Endometrial microvascular endothelial cells (primary cell): ENCODE data around the gene TLR9. TPM values are rescaled to one million over a fixed set of nuclear protein-coding genes. Genes with fewer than 3 reads are reported as not detected.
"Not testable (repeated sequence)": the region's sequence is repeated elsewhere in the genome, so short reads cannot be mapped to it uniquely, and the experiment has no call there.

Experiments used
- in situ Hi-C: cut with HindIII; loops from 2 replicates; pipeline ENCODE4 v1.10.0; 2017; ENCODE audit warnings: low sequenced_read_pairs, low pct_unique_long_range_greater_than_20kb; ENCODE audit errors: inconsistent ontology term
- total RNA-seq: library from RNA; depleted of rRNA; stranded (reverse); fragments of >200 nt; gene quantifications from one replicate; pipeline ENCODE4 v1.2.3, GENCODE V29; 2015; ENCODE audit errors: inconsistent ontology term

Gene TLR9, protein sequence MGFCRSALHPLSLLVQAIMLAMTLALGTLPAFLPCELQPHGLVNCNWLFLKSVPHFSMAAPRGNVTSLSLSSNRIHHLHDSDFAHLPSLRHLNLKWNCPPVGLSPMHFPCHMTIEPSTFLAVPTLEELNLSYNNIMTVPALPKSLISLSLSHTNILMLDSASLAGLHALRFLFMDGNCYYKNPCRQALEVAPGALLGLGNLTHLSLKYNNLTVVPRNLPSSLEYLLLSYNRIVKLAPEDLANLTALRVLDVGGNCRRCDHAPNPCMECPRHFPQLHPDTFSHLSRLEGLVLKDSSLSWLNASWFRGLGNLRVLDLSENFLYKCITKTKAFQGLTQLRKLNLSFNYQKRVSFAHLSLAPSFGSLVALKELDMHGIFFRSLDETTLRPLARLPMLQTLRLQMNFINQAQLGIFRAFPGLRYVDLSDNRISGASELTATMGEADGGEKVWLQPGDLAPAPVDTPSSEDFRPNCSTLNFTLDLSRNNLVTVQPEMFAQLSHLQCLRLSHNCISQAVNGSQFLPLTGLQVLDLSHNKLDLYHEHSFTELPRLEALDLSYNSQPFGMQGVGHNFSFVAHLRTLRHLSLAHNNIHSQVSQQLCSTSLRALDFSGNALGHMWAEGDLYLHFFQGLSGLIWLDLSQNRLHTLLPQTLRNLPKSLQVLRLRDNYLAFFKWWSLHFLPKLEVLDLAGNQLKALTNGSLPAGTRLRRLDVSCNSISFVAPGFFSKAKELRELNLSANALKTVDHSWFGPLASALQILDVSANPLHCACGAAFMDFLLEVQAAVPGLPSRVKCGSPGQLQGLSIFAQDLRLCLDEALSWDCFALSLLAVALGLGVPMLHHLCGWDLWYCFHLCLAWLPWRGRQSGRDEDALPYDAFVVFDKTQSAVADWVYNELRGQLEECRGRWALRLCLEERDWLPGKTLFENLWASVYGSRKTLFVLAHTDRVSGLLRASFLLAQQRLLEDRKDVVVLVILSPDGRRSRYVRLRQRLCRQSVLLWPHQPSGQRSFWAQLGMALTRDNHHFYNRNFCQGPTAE
- total RNA-seq = not detected

- in situ Hi-C loops = no loop called here
Observed at GRCh38 chr3:52225452-52226228, at the start of gene TLR9. Gene TLR9 (minus strand): TSS chr3:52225645. CDS start chr3:52225529, 116 bp downstream.

DNA sequence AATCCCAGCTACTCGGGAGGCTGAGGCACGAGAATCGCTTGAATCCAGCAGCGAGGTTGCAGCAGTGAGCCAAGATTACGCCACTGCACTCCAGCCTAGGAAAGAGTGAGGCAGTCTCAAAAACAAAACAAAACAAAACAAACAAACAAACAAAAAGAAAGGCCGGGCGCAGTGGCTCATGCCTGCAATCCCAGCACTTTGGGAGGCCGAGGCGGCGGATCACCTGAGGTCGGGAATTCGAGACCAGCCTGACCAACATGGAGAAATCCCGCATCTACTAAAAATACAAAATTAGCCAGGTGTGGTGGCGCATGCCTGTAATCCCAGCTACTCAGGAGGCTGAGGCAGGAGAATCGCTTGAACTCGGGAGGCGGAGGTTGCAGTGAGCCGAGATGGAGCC lies 49.3 kb upstream of the TLR9 start:
- in situ Hi-C loops = not testable (repeated sequence)

- in situ Hi-C loops = no loop called here
Observed at GRCh38 chr3:52272831-52273230, 47.4 kb upstream of the TLR9 start.

DNA sequence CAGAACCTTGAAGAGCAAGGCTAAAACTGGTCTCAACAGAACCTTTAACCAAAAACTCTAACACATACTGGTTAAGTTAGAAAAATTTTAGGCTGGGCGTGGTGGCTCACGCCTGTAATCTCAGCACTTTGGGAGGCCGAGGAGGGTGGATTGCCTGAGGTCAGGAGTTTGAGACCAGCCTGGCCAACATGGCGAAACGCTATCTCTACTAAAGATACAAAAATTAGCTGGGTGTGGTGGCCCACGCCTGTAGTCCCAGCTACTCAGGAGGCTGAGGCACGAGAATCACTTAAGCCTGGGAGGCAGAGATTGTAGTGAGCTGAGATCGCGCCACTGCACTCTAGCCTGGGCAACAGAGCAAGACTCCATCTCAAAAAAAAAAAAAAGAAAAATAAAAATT lies 46.7 kb upstream of the TLR9 start:
- in situ Hi-C loops = not testable (repeated sequence)

- in situ Hi-C loops = no loop called here
Observed at GRCh38 chr3:52270252-52270754, 44.9 kb upstream of the TLR9 start.

DNA sequence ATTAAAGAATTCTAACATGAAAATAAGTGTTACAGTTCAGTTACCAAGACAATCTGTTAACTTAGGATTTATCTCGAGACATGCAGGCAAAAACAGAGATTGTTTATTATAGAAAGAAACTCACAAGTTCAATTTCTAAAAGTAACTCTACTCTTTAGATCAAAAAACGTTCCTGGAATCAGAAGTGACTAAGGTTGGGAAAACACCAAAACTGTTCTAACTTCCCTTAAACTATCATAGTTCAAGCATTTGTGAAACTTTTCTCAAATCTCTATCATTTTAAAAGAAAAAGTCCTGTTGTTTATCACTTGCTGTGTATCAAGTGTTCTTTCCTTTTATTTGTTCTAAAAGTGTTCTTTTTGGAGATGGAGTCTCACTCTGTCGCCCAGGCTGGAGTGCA lies 44.3 kb upstream of the TLR9 start:
- in situ Hi-C loops = no loop called here

- in situ Hi-C loops = no loop called here
Observed at GRCh38 chr3:52268036-52268435, 42.6 kb upstream of the TLR9 start.

GRCh38 chr3:52265387-52265786 lies 39.9 kb upstream of the TLR9 start:
- in situ Hi-C loops = no loop called here

DNA sequence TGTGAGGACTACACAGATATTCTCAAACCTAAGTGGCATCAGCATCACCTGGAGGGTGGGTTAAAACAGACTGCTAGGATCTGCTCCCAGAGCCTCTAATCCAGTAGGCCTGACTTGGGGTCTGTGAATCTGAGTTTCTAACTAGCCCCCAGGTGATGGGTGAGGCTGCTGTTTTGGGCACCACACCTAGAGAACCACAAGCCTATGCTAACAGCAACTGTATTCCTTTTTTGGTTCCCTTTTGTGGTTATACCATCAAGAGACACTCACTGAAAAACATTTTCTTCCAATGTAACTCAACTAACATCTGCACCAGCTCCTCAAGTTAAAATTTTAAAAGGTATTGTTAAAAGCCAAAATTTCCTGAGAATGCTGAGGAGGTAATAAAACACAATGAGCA lies 37.0 kb upstream of the TLR9 start:
- in situ Hi-C loops = no loop called here

DNA sequence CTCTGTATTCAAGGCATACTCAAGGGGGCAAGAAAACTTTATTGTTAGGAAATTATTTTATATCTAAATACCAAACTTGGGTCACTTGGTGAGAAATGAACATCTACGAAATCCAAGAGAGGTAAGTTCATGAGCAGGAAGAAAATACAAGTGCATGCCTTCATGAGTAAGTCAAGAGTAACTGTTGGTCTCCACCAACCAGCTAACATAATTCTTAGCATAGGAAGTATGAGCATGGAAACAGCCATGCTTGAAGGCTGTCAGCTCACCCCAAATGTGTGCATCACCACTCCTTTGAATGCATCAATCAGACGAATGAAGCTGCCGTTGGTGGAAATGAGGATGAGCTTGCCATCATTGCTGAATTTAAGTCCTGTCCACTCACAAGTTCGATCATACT lies 34.0 kb upstream of the TLR9 start:
- in situ Hi-C loops = no loop called here

GRCh38 chr3:52259035-52259434 lies 33.6 kb upstream of the TLR9 start:
- in situ Hi-C loops = no loop called here

DNA sequence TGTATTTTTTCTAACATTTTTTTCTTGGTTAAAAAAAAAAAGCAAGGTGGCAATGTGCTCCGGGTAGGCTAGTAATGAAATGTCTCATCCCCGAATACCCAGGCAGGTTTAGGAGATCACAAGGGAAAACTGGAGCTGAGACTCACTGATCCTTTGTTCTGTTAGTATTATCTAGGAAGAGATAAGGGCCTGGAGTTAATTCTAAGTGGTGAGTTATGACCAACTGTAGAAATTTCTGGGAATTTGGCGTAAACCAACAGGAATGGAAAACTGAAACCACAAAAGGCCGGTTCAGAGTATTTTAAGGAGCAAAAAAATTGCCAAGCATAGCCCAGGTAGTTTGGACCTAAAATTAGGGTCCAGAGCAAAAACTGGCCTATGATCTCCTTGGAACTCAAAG lies 32.5 kb upstream of the TLR9 start:
- in situ Hi-C loops = no loop called here

DNA sequence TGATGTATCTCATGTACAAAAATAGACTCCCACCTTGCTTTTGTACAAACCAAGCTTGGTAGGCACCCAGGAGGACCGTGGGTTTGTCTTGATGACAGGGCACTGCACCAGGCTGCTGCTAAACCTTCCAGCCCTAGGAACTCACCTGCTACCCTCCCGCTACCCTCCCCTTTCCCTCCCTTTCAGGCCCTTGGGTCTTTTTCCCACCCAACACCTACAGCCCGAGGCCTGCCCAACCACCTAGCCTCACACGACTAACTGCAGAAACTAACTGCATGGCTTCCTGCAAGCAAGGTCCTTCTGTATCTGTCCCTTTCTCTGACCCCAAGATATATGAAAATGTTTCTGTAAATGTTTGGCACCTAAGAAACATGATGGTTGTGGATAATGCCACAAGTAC lies 31.2 kb upstream of the TLR9 start:
- in situ Hi-C loops = no loop called here

GRCh38 chr3:52256159-52256558 lies 30.7 kb upstream of the TLR9 start:
- in situ Hi-C loops = no loop called here

DNA sequence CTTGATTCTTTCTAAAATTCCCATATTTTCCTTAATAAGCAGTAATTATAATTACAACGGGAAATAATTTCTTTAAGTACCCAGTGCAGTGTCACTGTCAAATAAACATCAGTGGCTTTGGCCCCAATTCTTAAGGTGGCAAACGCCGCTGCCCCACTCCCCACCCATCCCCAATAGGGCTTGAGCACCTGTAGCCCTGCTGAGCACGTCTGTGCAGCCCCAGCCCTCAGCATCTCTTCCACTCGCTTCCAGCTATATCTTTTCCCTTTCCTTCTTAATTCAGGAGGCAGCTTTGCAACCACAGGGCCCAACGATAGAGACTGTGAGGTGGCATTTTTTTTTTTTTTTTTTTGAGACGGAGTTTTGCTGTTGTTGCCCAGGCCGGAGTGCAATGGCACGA lies 29.2 kb upstream of the TLR9 start:
- in situ Hi-C loops = no loop called here

DNA sequence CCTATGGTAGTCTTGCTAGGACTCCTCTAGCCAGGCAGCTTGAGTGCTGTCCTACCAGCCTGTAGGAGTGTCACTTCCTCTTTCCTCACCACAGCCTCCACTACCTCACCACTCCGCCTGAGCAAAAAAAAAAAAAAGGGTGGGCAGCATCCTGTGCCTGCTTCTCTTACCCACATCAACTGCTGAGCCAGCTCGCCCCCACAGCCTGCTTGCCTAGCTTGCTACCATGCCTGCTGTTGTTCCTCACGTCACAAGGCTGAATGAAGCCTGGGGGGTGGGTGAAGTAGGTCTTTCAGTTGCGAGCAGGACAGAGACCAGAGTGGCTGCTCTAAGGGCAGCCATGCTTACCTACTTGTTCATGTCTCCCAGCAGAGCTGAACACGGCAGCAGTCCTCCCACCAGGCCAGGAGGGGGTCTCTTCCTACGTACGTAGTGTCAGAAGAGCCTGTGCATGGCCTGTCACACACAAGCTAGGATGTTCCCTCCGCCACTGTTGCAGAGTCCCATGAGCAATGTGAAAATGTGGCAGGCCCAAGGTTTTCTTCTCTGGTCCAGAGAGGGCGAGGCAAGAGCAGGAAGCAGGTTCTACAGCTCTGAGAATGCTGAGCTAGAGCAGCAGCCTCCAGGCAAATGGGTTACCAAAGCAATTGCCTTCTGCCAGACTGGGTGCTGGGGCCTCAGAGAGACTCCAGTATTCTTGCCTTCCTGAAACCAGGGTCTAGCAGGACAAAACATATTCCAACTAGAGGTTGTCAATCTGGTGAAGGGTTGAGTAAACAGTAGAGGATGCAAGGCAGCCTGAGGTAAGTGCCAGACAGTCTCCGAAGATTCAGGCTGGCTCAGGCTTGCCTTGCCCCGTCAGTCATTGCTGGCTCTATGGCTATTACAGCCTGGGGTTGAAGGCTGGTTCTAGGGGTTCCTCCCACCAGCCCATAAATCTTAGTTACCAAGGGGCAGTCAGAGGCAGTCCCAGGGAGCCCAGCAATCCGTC lies 28.2 kb upstream of the TLR9 start:
- in situ Hi-C loops = no loop called here

GRCh38 chr3:52250122-52250521 lies 24.7 kb upstream of the TLR9 start:
- in situ Hi-C loops = no loop called here

GRCh38 chr3:52249683-52250082 lies 24.2 kb upstream of the TLR9 start:
- in situ Hi-C loops = no loop called here
